Hematopoietic multipotent progenitor cell treated with erythropoietin and hydrocortisone succinate and interleukin-3 and kit ligand, for 4 days (in vitro differentiated cells): ENCODE results near the gene H6PD.

Experiments
- DNase-seq: peaks from one replicate; pipeline ENCODE4 v3.0.0-alpha.2; 2015

Gene H6PD

DNA sequence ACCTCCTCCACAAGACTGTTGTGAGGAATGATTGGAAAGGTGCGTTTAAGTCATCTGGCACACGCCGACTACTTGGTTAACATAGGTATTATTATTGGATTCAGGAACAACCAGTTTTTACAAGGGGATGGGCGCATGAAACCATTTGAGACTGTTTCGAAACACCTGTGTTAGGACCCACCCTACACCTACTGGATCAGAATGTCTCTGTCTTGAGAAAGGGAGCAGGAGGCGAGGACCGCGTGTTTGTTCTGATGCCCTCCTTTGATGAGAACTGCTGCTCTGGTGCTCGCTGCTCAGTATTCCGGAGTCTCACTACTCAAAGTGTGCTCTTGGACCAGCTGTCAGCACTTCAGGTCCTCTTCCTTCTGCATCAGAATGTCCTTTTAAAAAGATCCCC lies 7.3 kb downstream of the H6PD start:
- no peak for DNase-seq

GRCh38 chr1:9242338-9242969 lies 7.9 kb downstream of the H6PD start:
- peak; percentile 48 for DNase-seq

GRCh38 chr1:9243066-9243739 lies 8.6 kb downstream of the H6PD start:
- no peak for DNase-seq

- peak; percentile 61 for DNase-seq
Measured at GRCh38 chr1:9244501-9245229, 10.1 kb downstream of the H6PD start.

- no peak for DNase-seq
Measured at GRCh38 chr1:9245230-9245619, 10.7 kb downstream of the H6PD start.

DNA sequence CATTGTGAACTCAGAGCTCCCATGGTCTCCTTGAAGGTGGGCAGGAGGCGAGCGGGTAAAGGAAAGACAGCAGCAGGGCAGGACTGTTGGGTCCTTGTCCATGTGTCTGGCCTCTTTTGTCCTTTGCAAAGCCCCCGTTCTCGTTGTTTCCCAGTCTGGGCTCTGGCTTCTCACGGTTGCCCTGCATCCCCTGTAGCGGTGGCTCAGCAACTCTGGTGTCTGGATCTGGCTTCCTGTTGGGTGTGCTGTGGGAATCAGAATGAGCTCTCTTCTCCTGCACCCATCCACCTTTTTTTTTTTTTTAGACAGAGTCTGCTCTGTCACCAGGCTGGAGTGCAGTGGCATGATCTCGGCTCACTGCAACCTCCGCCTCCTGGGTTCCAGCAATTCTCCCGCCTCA lies 11.1 kb downstream of the H6PD start:
- no peak for DNase-seq

DNA sequence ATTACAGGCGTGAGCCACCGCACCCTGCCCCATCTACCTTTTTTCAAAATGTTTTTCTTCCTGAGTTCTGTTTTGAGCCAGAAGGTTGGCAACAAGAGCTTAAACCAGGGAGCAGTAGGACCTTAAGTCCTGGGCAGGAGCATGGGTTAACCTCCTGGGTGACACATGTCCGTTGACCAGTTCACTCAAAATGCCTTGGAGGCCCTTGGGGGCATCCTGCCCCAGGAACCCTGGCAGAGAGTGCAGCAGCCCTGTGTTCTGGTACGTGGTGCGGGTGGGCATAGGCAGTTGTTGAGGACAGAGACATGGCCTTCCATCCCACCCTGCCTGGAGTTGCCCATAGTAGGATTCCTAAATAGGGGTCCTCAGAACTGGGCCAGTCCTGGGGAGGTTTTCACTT lies 11.6 kb downstream of the H6PD start:
- no peak for DNase-seq

- no peak for DNase-seq
Measured at GRCh38 chr1:9246841-9247785, 12.5 kb downstream of the H6PD start.

- DNase-seq: no peak
Measured at GRCh38 chr1:9247894-9248293, 13.3 kb downstream of the H6PD start.

- no peak for DNase-seq
Measured at GRCh38 chr1:9248341-9249262, 14.0 kb downstream of the H6PD start.

DNA sequence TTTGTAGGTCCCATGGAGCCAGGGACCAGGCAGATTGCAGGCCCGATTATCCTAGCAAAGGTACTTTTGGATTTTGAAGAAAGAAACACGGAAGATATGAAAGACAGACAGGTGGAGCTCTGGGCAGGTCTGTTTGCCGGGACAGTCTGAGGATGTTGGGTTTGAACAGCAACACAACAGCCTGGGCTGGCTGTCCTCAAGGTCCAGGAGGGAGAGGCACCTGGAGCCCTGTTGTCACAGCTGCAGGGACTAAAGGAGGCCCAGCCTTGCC lies 14.6 kb downstream of the H6PD start:
- no peak for DNase-seq

DNA sequence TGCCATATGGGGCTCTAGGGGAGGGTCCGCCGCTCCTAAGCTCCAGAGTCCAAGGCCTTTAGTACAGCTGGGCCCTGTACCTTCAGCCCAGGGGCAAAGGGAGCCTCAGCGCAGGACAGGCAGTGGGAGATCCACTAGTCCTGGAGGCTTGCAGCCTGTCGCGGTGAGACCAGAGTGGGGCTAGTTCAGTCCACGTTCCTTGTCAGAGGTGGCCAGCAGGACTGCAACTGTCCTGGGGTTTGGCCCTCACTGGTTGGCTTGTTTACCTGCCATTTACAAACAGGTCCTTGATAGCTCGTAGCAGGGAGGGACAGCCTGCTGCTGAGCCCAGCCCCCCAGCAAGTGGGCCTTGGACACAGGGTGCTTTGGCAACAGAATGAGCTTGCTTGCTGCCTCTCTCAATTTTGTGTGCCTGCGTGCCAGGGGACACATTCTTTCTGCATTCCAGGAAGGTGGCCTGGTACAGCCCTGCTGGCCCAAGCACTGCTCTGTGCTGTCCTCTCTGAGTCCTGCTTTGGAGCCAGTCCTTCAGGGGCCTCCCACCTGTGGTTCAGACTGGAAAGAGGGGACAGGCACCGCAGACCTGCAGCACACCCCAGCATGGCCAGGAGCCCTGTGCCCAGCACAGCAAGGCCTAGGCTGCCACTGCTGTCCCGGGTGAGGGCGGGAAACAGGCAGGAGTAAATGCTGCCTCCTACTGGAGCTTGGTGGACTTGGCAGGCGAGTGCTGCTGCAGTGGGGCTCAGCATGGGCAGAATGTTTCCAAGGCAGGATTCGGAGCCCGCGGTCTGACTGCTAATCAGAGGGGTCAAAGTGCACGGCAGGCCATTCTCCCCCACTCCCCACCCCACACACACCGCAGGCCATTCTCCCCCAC lies 15.2 kb downstream of the H6PD start:
- DNase-seq: peak; percentile 71

DNA sequence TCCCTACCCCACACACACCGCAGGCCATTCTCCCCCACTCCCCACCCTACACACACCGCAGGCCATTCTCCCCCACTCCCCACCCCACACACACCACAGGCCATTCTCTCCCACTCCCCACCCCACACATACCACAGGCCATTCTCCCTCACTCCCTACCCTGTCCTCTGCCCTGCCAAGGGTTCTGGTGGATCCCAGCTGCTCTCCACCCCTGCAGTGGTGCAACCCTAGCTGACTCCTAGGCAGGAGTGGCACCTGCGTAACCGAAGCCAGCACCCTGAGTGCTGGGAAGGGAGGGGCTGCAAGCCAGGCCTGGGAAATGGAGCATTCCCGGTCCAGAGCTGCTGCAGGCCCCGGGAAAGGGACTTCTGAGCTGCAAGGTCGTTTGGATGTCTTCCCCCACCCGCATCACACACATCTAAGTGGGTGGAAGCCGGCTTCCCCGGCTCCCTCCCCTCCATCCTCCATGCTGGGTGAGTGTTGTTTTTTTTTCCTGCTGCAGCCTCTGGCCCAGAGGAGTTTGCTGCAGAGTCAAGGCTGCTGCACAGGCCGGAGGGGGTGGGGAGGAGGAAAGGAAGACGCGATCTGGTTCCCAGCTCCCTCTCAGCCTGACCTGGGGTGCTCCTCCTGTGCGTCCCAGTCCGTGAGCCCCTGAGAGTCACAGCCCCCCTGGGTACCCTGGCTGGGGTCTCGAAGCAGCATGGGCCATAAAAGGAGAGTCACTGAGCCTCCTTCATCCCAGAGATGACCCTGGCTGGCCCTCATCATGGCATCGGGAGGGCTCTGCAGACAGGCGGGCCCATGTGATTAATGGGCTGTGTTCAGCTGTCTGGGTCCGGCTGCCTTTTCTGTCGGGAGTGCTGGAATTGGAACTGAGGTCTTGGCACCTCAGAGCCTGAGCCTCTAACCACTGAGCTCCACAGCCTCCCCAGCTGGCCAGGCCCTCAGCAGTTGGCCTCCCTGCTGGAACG lies 16.1 kb downstream of the H6PD start:
- no peak for DNase-seq

GRCh38 chr1:9251501-9251900 lies 16.9 kb downstream of the H6PD start:
- no peak for DNase-seq

DNA sequence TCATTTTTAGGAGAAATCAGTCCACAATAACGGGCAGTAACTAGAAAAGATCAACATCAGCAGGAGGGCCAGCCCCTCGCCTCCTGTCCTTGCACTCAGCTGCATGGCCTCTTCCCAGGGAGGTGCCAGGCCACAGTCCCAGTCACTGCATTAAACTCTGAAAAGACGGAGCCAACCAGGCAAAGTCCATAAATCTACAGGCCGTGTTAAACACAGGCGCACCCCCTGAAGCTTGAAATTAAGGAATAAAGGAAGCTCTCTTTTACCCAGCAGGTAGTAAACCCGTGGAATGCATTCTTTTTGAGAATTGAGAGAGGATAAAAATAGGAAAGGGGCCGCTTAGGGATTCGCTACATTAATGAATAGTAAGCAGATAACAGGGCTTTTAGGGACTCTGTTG lies 18.4 kb downstream of the H6PD start:
- DNase-seq: no peak

- DNase-seq: no peak
Measured at GRCh38 chr1:9253453-9254105, 19.0 kb downstream of the H6PD start.

DNA sequence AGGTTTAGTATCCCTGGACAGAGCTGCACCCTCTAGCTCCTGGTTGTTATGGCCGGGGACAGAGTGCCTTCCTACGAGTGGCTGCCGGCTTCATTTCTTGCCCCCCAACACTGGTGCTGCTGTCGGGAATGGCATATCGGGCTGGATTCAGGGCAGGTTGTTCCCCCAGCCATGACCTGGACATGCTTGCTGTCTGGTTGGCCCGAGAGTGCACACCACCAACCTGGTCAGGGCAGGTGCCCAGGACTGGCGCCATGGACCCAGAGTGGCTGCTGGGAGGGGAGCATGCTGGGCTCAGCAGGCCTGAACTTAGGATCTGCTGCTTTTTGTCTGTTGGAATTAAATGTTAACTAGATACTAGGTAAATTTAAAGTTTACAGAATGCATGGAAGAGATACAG lies 21.8 kb downstream of the H6PD start:
- DNase-seq: no peak

DNA sequence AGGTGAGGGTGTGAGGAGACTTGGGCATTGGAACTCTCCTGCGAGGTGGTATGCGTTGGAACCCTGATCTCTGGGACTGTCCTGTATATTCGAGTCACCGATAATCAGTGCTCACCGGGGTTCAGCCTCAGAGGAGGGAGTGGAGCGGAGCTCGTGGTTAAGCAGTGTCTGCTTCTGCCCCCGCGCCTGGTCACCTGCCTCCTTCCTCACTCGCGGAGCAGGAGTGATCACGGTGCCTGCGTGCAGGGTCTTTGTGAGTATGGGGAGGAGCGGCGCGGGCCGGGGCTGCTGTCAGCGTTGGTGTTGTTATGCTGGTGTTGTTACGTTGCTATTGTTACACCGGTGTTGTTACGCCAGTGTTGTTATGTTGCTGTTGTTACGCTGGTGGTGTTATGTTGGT lies 23.3 kb downstream of the H6PD start:
- no peak for DNase-seq

- DNase-seq: no peak
Measured at GRCh38 chr1:9258629-9259028, 24.1 kb downstream of the H6PD start.
